GM21381 (cell line): ENCODE data around the gene CEACAM6.

Source experiments
- ATAC-seq: cut with Tn5 transposase; IDR thresholded peaks from one replicate; pipeline ENCODE4 v1.9.1; 2021; ENCODE audit warnings: mild to moderate bottlenecking, moderate library complexity; ENCODE audit not compliant: unreplicated experiment

Gene CEACAM6

GRCh38 chr19:41795031-41795461 lies 39.7 kb downstream of the CEACAM6 start:
- no peak for ATAC-seq

GRCh38 chr19:41796362-41796761 lies 41.0 kb downstream of the CEACAM6 start, which contains the start of gene CEACAM3:
TSS of gene CEACAM3 (plus strand) at chr19:41796587. CDS start at chr19:41796678, 91 bp downstream.
- ATAC-seq, result no peak

GRCh38 chr19:41796901-41797300 lies 41.6 kb downstream of the CEACAM6 start:
- no peak for ATAC-seq

GRCh38 chr19:41799444-41800000 lies 44.2 kb downstream of the CEACAM6 start:
- no peak for ATAC-seq

- no peak for ATAC-seq
Measured at GRCh38 chr19:41801031-41801430, 45.7 kb downstream of the CEACAM6 start.

- ATAC-seq, result no peak
Measured at GRCh38 chr19:41801792-41802211, 46.5 kb downstream of the CEACAM6 start.

GRCh38 chr19:41802770-41803169 lies 47.4 kb downstream of the CEACAM6 start:
- no peak for ATAC-seq

- ATAC-seq, result no peak
Measured at GRCh38 chr19:41804336-41804735, 49.0 kb downstream of the CEACAM6 start.

GRCh38 chr19:41807176-41807575 lies 51.8 kb downstream of the CEACAM6 start:
- no peak for ATAC-seq

- ATAC-seq, result no peak
Measured at GRCh38 chr19:41808663-41809566, 53.6 kb downstream of the CEACAM6 start.

GRCh38 chr19:41810301-41810700 lies 55.0 kb downstream of the CEACAM6 start:
- ATAC-seq, result no peak

GRCh38 chr19:41811036-41811435 lies 55.7 kb downstream of the CEACAM6 start:
- no peak for ATAC-seq

- ATAC-seq, result no peak
Measured at GRCh38 chr19:41811981-41812380, 56.7 kb downstream of the CEACAM6 start.

- no peak for ATAC-seq
Measured at GRCh38 chr19:41813911-41814310, 58.6 kb downstream of the CEACAM6 start.

GRCh38 chr19:41815301-41815700 lies 60.0 kb downstream of the CEACAM6 start:
- no peak for ATAC-seq

GRCh38 chr19:41816761-41817160 lies 61.4 kb downstream of the CEACAM6 start:
- ATAC-seq, result no peak

- ATAC-seq, result no peak
Measured at GRCh38 chr19:41821003-41821735, 65.8 kb downstream of the CEACAM6 start.
